ENCODE results near the gene ITM2A. TPM values are rescaled to one million over a fixed set of nuclear protein-coding genes. Genes with fewer than 3 reads are reported as not detected.

ITM2A gene
- total RNA-seq, 1 experiment from 2014 or later, result 29.9 TPM

- Histone ChIP-seq H3K27me3 (ENCODE audit: insufficient read depth, low read length) (no peaks in the 10 kb centered on the region), H3K9ac (ENCODE audit: extremely low read depth, insufficient read length, low read length) (no peak overlapping the region), H3K4ac (ENCODE audit: low read depth, low read length) (no peak overlapping the region), H2BK5ac (ENCODE audit: insufficient read length, low read length) (no peak overlapping the region), H3K79me2 (ENCODE audit: insufficient read depth, low read length) (no peaks in the 10 kb centered on the region), H3K14ac (ENCODE audit: insufficient read depth, low read length) (no peak overlapping the region), H2BK15ac (ENCODE audit: low read depth, low read length) (no peak overlapping the region), H3K56ac (ENCODE audit: insufficient read length, low read depth, low read length) (no peak overlapping the region), H3K9me3 (ENCODE audit: control insufficient read depth, low read depth, low read length) (peaks cover 5% of the 10 kb centered on the region), H4K91ac (ENCODE audit: insufficient read length, low read depth, low read length) (no peak overlapping the region), H3K4me2 (ENCODE audit: insufficient read depth, insufficient read length, low read length) (no peak overlapping the region), H2BK120ac (ENCODE audit: low read depth, low read length, poor library complexity, severe bottlenecking) (no peak overlapping the region), H2AK5ac (ENCODE audit: insufficient read length, low read length) (no peak overlapping the region), H2BK12ac (ENCODE audit: insufficient read length, low read depth, low read length) (no peak overlapping the region), H2AFZ (ENCODE audit: low read length) (no peak overlapping the region), H3K18ac (ENCODE audit: insufficient read length, low read depth, low read length) (no peak overlapping the region), H4K20me1 (ENCODE audit: control insufficient read depth, insufficient read depth, insufficient read length) (no peaks in the 10 kb centered on the region), H4K5ac (ENCODE audit: insufficient read length, low read depth, low read length) (no peak overlapping the region), H4K8ac (replicated peaks; ENCODE audit: insufficient read length, low read depth, low read length) (no peak overlapping the region), H3T11ph (ENCODE audit: low read length) (no peak overlapping the region), H3K27ac (ENCODE audit: insufficient read length, low read depth, low read length) (no peak overlapping the region), H3K4me1 (ENCODE audit: insufficient read depth, low read length) (no peaks in the 10 kb centered on the region), H3K79me1 (ENCODE audit: insufficient read depth, low read depth, low read length, poor library complexity, severe bottlenecking) (no peaks in the 10 kb centered on the region), H3K23ac (ENCODE audit: insufficient read length, low read depth, low read length) (no peak overlapping the region), H3K23me2 (ENCODE audit: insufficient read length, low read depth, low read length, poor library complexity, severe bottlenecking) (peaks cover 9% of the 10 kb centered on the region), H2BK20ac (ENCODE audit: low read depth, low read length, poor library complexity, severe bottlenecking) (no peak overlapping the region)
- H3K9me3 Mint-ChIP-seq, result peaks cover 58 to 63% of the 10 kb centered on the region in 2 experiments
- no peak overlapping the region for H3K27ac Mint-ChIP-seq
- H3K36me3 Mint-ChIP-seq (ENCODE audit: insufficient read depth in 1 of 3, low read depth in 3 of 3), result peaks cover 0 to under 1% (median 0%) of the 10 kb centered on the region in 3 experiments; a peak in 2 of 7 replicates
- no peaks in the 10 kb centered on the region for H3K27me3 Mint-ChIP-seq (ENCODE audit: low read depth)
- no peak for DNase-seq
- H3K4me1 Mint-ChIP-seq, result peaks cover 10 to 11% of the 10 kb centered on the region in 2 experiments
- WGBS (ENCODE audit: extremely low coverage, insufficient read length, low lambda C conversion rate), result no CpG with 5 or more reads among the region's 1 CpG
- TF ChIP-seq CTCF (conservative IDR thresholded peaks at IDR 0.05), result no peak
- no peak overlapping the region for H3K4me3 Mint-ChIP-seq
These were observed 4.5 kb upstream of the ITM2A start for GRCh38 chrX:79371640-79372039.

Measured in H9 (cell line).